Activated naive CD8-positive, alpha-beta T cell treated with anti-CD3 and anti-CD28 coated beads, Interleukin-2, amount 10 ng/mL, durations not matched to agents 7 days and 5 days (primary cell): ENCODE measurements around the gene HYLS1. TPM values are rescaled to one million over a fixed set of nuclear protein-coding genes. Genes with fewer than 3 reads are reported as not detected.
"Not testable (repeated sequence)": the region's sequence is repeated elsewhere in the genome, so short reads cannot be mapped to it uniquely, and the experiment has no call there.

ENCODE experiments used
- ATAC-seq: fragments of 150-1000 bp; cut with Tn5 transposase; one replicate; pipeline ENCODE4 v1.10.0; 2021; ENCODE audit warnings: low read depth, moderate library complexity
- POLR2A ChIA-PET: fragments of 350-600 bp; sonication (Branson Sonifier 250); formaldehyde crosslinking; loops from one replicate; lab custom pipeline; 2021; ENCODE audit warnings: antibody characterized with exemption; lab: Charles Lee
- DNase-seq: peaks from one replicate; pipeline ENCODE4 v3.0.0; 2021
- H3K27ac Mint-ChIP-seq: one replicate; pipeline ENCODE4 v1.8.0; 2022; ENCODE audit warnings: mild to moderate bottlenecking, mixed read lengths
- H3K27me3 Mint-ChIP-seq: one replicate; pipeline ENCODE4 v1.8.0; 2022; ENCODE audit warnings: mild to moderate bottlenecking, moderate library complexity, mixed read lengths
- H3K36me3 Mint-ChIP-seq: one replicate; pipeline ENCODE4 v1.8.0; 2021; ENCODE audit warnings: mild to moderate bottlenecking, mixed read lengths
- H3K4me1 Mint-ChIP-seq: one replicate; pipeline ENCODE4 v1.8.0; 2021; ENCODE audit warnings: mixed read lengths
- H3K4me3 Mint-ChIP-seq: one replicate; pipeline ENCODE4 v1.8.0; 2022; ENCODE audit warnings: mild to moderate bottlenecking, moderate library complexity, mixed read lengths
- H3K9me3 Mint-ChIP-seq: one replicate; pipeline ENCODE4 v1.8.0; 2021; ENCODE audit warnings: mixed read lengths
- total RNA-seq, 2 experiments: library from RNA; stranded (reverse); gene quantifications; one replicate each; pipeline ENCODE4 v1.2.3, GENCODE V29; 2021

Gene HYLS1, protein sequence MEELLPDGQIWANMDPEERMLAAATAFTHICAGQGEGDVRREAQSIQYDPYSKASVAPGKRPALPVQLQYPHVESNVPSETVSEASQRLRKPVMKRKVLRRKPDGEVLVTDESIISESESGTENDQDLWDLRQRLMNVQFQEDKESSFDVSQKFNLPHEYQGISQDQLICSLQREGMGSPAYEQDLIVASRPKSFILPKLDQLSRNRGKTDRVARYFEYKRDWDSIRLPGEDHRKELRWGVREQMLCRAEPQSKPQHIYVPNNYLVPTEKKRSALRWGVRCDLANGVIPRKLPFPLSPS
- 10 to 100 TPM in 1 of 2 experiments, 1 to 10 TPM in 1; 9.6 to 10.4 TPM for total RNA-seq

- POLR2A ChIA-PET, result interaction anchor here (0.5 to 2.5 kb wide), 20 partner anchors 9 to 1087 kb away, joined by 3 to 44 read pairs (median 6); partner anchors contain the start of genes CCDC15, CHEK1, DDX25 and EI24
- H3K27me3 Mint-ChIP-seq, result no peaks in the 10 kb centered on the region
- H3K9me3 Mint-ChIP-seq, result no peaks in the 10 kb centered on the region
- peaks cover 8% of the 10 kb centered on the region for H3K36me3 Mint-ChIP-seq
- DNase-seq (peak; percentile 100), ATAC-seq (peak; percentile 84)
- H3K4me1 Mint-ChIP-seq, result peaks cover 20% of the 10 kb centered on the region
- H3K4me3 Mint-ChIP-seq, result peak within 1 kb of the TSS; percentile 84
- peak within 1 kb of the TSS; percentile 91 for H3K27ac Mint-ChIP-seq
These were observed at the start of gene HYLS1 for GRCh38 chr11:125887373-125888324. TSS of gene HYLS1 (plus strand) at chr11:125887668. CDS start at chr11:125899369, 11,701 bp downstream.

DNA sequence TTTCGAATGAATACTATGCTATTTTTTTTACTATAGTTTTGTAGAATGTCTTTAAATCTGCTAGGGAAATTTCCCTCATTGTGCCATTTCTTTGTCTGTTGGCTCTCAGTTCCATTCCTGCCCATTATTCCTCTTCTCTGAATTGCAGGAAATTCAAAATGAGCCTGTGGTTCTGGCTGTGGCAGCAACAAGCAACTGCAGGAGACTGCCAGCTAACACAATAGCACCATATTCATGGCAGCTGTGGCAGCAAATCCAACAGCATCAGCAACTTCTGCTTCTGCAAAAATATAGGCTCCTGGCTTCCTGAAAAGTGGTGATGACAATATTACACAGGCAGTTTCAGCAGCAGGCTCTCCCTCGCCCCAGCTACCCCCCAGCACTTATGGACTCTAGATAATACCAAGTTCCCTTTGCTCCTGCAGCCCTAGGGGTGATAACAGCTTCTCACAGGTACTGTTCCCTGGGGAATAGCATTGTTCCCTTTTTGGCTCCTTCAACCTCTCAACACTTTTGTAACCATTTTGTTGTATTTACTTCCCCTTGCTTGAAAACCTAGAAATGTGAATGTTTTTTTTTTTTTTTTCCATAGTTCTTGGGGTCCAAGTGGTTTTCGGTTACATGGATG, 45.0 kb upstream of the HYLS1 start:
- ATAC-seq (no peak), DNase-seq (no peak)
- Mint-ChIP-seq H3K27me3 (no peaks in the 10 kb centered on the region), H3K27ac (no peak overlapping the region), H3K9me3 (peaks cover 12% of the 10 kb centered on the region), H3K4me3 (no peak overlapping the region), H3K36me3 (no peaks in the 10 kb centered on the region), H3K4me1 (no peaks in the 10 kb centered on the region)
- POLR2A ChIA-PET, result no interaction called here

DNA sequence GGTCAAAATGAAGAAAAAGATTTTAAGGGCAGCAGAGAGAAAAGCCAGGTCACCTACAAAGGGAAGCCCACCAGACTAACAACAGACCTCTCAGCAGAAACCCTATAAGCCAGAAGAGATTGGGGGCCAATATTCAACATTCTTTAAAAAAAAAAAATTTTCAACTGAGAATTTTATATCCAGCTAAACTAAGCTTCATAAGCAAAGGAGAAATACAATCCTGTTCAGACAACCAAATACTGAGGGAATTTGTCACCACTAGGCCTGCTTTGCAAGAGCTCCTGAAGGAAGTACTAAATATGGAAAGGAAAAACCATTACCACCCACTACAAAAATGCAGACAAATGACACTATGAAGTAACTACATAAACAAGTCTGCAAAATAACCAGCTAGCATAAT, 41.3 kb upstream of the HYLS1 start:
- Mint-ChIP-seq H3K4me1 (no peaks in the 10 kb centered on the region), H3K9me3 (peaks cover 16% of the 10 kb centered on the region), H3K27ac (no peak overlapping the region), H3K27me3 (peaks cover 2% of the 10 kb centered on the region), H3K4me3 (no peak overlapping the region), H3K36me3 (no peaks in the 10 kb centered on the region)
- ATAC-seq (no peak), DNase-seq (no peak)
- POLR2A ChIA-PET, result no interaction called here

DNA sequence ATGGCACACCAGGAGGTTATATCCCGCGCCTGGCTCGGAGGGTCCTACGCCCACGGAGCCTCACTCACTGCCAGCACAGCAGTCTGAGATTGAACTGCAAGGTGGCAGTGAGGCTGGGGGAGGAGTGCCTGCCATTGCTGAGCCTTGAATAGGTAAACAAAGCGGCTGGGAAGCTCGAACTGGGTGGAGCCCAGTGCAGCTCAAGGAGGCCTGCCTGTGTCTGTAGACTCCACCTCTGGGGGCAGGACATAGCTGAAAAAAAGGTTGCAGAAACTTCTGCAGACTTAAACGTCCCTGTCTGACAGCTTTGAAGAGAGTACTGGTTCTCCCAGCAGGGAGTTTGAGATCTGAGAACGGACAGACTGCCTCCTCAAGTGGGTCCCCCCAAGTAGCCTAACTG, 29.8 kb upstream of the HYLS1 start:
- peaks cover 11% of the 10 kb centered on the region for H3K9me3 Mint-ChIP-seq
- DNase-seq, H3K4me3 Mint-ChIP-seq, H3K36me3 Mint-ChIP-seq, H3K27ac Mint-ChIP-seq, POLR2A ChIA-PET, ATAC-seq, H3K4me1 Mint-ChIP-seq: not testable (repeated sequence)
- H3K27me3 Mint-ChIP-seq, result peaks cover 26% of the 10 kb centered on the region

- H3K27ac Mint-ChIP-seq, H3K36me3 Mint-ChIP-seq, DNase-seq, H3K9me3 Mint-ChIP-seq, POLR2A ChIA-PET, H3K4me1 Mint-ChIP-seq, ATAC-seq, H3K27me3 Mint-ChIP-seq, H3K4me3 Mint-ChIP-seq: not testable (repeated sequence)
These were observed 24.7 kb upstream of the HYLS1 start for GRCh38 chr11:125862786-125863185.

- H3K4me3 Mint-ChIP-seq, POLR2A ChIA-PET, H3K27me3 Mint-ChIP-seq, H3K4me1 Mint-ChIP-seq, DNase-seq, ATAC-seq, H3K27ac Mint-ChIP-seq, H3K9me3 Mint-ChIP-seq, H3K36me3 Mint-ChIP-seq: not testable (repeated sequence)
These were observed 22.1 kb upstream of the HYLS1 start for GRCh38 chr11:125865354-125865753.

- DNase-seq (no peak), ATAC-seq (no peak)
- Mint-ChIP-seq H3K4me1 (peaks cover 2% of the 10 kb centered on the region), H3K4me3 (no peak overlapping the region), H3K9me3 (no peaks in the 10 kb centered on the region), H3K36me3 (no peaks in the 10 kb centered on the region), H3K27me3 (peaks cover 3% of the 10 kb centered on the region), H3K27ac (no peak overlapping the region)
- POLR2A ChIA-PET, result no interaction called here
These were observed 17.9 kb upstream of the HYLS1 start for GRCh38 chr11:125869521-125869920.

DNA sequence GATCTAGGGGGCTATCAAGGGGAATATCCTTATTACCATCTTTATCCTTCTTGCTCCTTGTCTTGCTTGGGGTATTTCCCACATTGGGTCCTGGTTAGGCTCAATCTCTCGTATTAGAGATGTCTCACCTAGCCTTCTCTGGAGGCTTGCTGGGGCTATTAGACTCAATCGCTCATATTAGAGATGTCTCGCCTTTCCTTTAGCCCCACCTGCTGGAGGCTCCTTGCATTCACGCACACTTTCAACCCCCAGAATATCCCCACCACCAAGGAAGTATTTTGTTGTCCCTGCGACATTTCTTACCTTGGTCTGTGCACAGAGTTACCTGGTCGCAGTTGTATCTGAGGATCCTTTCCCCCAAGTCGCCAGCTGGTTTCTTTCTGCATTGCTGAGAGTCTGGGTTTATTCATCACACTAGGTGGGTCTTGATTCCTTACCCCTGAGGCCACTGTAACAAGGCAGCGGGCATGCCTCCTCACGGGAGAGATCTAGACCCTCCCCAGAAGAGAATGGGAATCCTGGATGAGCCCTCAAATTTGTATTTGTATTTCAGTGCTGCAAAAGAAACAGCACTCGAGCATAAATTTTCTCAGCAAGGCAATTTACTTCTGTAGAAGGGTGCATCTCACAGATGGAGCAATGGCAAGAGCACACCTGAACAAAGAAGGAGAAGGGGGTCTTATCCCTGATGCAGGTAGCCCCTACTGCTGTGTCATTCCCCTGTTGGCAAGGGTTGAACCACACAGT, 15.9 kb upstream of the HYLS1 start:
- POLR2A ChIA-PET, result no interaction called here
- no peaks in the 10 kb centered on the region for H3K36me3 Mint-ChIP-seq
- H3K9me3 Mint-ChIP-seq, result no peaks in the 10 kb centered on the region
- no peak for ATAC-seq
- H3K4me1 Mint-ChIP-seq, result peaks cover 4% of the 10 kb centered on the region
- no peak overlapping the region for H3K27ac Mint-ChIP-seq
- DNase-seq, result no peak
- H3K27me3 Mint-ChIP-seq, result peaks cover 3% of the 10 kb centered on the region
- H3K4me3 Mint-ChIP-seq, result no peak overlapping the region

DNA sequence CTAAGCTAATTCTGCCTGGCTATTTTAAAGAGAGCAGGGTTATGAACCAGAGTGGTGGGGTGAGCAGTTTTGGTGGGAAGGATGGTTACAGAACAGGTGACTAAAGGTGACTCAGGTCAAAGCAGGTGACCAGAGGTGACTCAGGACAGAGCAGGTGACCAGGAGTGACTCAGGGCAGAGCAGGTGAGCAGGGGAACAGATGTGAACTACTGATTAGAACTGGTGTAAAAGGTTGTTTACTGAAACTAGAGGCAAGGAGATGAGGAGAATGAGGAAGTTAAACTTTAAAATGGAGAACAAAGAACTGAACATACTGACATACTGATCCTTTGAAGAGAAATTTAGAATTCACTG, 15.4 kb upstream of the HYLS1 start:
- Mint-ChIP-seq H3K27me3 (peaks cover 3% of the 10 kb centered on the region), H3K4me3 (no peak overlapping the region), H3K27ac (no peak overlapping the region), H3K9me3 (no peaks in the 10 kb centered on the region), H3K36me3 (no peaks in the 10 kb centered on the region), H3K4me1 (peaks cover 4% of the 10 kb centered on the region)
- ATAC-seq (no peak), DNase-seq (no peak)
- POLR2A ChIA-PET, result no interaction called here

DNA sequence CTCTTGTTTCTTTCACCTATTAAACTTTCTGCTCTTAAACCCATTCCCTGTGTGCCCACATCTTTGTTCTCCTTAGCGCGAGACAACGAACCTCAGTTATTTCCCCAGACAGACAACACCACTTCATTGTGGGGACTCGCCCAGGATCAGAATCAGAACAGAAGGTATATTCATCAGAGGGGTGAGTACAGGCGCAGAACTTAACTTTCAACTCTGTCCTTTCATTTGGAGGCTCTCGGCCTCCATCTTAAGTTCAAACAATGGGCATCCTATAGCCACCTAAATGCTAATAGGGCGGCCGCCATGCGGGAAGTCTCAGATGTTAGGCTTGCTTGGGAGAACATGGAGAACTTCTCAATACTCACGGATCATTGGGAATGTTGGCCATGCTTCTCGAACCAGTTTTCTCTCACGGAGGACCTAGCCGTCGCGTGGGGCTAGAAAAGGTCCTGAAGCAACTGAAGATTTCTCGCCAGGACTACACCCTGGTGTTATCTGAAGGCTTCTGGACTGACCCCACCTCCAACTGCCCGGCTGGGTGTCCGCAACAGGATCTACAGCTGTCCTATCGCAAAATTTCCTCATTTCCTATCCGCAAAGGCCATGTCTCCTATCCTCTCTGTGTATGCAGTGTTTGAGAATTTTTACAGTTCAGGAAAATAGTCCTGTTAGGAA, 13.4 kb upstream of the HYLS1 start:
- H3K4me1 Mint-ChIP-seq, result peaks cover 4% of the 10 kb centered on the region
- peaks cover 6% of the 10 kb centered on the region for H3K27me3 Mint-ChIP-seq
- no peak overlapping the region for H3K27ac Mint-ChIP-seq
- ATAC-seq (no peak), DNase-seq (no peak)
- no peaks in the 10 kb centered on the region for H3K9me3 Mint-ChIP-seq
- POLR2A ChIA-PET, result no interaction called here
- no peak overlapping the region for H3K4me3 Mint-ChIP-seq
- H3K36me3 Mint-ChIP-seq, result no peaks in the 10 kb centered on the region

DNA sequence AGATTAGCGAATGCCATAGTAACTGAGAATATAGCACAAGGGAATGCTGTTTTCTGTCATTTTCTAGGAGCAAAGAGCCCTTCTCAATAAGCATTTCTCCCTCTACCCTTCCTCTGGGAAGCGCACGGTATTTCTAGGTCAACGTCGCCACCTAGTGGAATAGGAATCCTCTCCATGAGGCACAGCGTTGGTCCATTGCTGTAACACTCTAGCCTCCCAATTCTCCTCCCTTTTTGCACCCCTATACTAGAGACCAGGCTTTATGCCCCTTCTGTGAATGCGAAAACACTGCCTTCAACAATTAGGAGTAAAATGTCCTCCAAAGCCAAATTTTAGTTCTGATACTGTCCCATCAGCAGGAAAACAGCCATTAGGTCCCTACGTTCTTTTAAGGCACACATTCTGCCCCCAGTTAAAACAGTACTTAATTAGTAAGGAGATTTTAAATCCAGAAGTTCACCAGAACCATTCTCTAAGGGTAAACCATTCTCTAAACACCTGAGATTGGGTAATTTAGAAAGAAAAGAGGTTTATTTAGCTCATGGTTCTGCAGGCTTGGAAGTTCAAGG, 12.8 kb upstream of the HYLS1 start:
- H3K4me1 Mint-ChIP-seq, result peaks cover 4% of the 10 kb centered on the region
- POLR2A ChIA-PET, result no interaction called here
- DNase-seq (no peak), ATAC-seq (peak; percentile 78)
- H3K9me3 Mint-ChIP-seq, result no peaks in the 10 kb centered on the region
- H3K4me3 Mint-ChIP-seq, result no peak overlapping the region
- no peak overlapping the region for H3K27ac Mint-ChIP-seq
- H3K27me3 Mint-ChIP-seq, result peaks cover 10% of the 10 kb centered on the region
- no peaks in the 10 kb centered on the region for H3K36me3 Mint-ChIP-seq

- H3K9me3 Mint-ChIP-seq, result no peaks in the 10 kb centered on the region
- ATAC-seq (no peak), DNase-seq (no peak)
- POLR2A ChIA-PET, result no interaction called here
- H3K4me1 Mint-ChIP-seq, result no peaks in the 10 kb centered on the region
- no peak overlapping the region for H3K27ac Mint-ChIP-seq
- H3K36me3 Mint-ChIP-seq, result no peaks in the 10 kb centered on the region
- H3K27me3 Mint-ChIP-seq, result peaks cover 15% of the 10 kb centered on the region
- H3K4me3 Mint-ChIP-seq, result no peak overlapping the region
These were observed 6.2 kb upstream of the HYLS1 start for GRCh38 chr11:125881291-125881690.
